Measurements from ENCODE around the gene ACVR1C. TPM values are rescaled to one million over a fixed set of nuclear protein-coding genes. Genes with fewer than 3 reads are reported as not detected.
A peak's percentile ranks its signal among the peaks of the same experiment; 100 is the strongest.
"Not testable (repeated sequence)": the region's sequence is repeated elsewhere in the genome, so short reads cannot be mapped to it uniquely, and the experiment has no call there.

Gene ACVR1C
- total RNA-seq, 1 donor from 2014 or later, result 1.1 TPM

GRCh38 chr2:157528963-157529751 is 99.5 kb downstream of the ACVR1C start:
- ATAC-seq, result no peak
- no peaks in the 10 kb centered on the region for H3K9me3 ChIP-seq
- H3K27ac ChIP-seq, result no peak overlapping the region
- no peaks in the 10 kb centered on the region for H3K27me3 ChIP-seq
- H3K36me3 ChIP-seq, result no peaks in the 10 kb centered on the region
- no peaks in the 10 kb centered on the region for H3K4me1 ChIP-seq
- no peak for DNase-seq
- intact Hi-C loops (cut with DNase I), result no loop called here
- no peak for TF ChIP-seq CTCF (IDR thresholded peaks at IDR 0.05)
- H3K4me3 ChIP-seq, result no peak overlapping the region

- H3K27ac ChIP-seq, result no peak overlapping the region
- intact Hi-C loops (cut with DNase I), result no loop called here
- H3K4me1 ChIP-seq, result no peaks in the 10 kb centered on the region
- H3K9me3 ChIP-seq, result no peaks in the 10 kb centered on the region
- TF ChIP-seq CTCF (IDR thresholded peaks at IDR 0.05), result no peak
- no peak overlapping the region for H3K4me3 ChIP-seq
- ATAC-seq (no peak), DNase-seq (no peak)
- H3K27me3 ChIP-seq, result no peaks in the 10 kb centered on the region
- no peaks in the 10 kb centered on the region for H3K36me3 ChIP-seq
Measured at GRCh38 chr2:157526070-157526469, 102.6 kb downstream of the ACVR1C start.

GRCh38 chr2:157523270-157524247 is 105.1 kb downstream of the ACVR1C start:
- TF ChIP-seq CTCF (IDR thresholded peaks at IDR 0.05), result no peak
- DNase-seq (no peak), ATAC-seq (no peak)
- no peaks in the 10 kb centered on the region for H3K27me3 ChIP-seq
- H3K4me3 ChIP-seq, result no peak overlapping the region
- no peaks in the 10 kb centered on the region for H3K36me3 ChIP-seq
- no peak overlapping the region for H3K27ac ChIP-seq
- H3K4me1 ChIP-seq, result no peaks in the 10 kb centered on the region
- intact Hi-C loops (cut with DNase I), result no loop called here
- no peaks in the 10 kb centered on the region for H3K9me3 ChIP-seq

GRCh38 chr2:157514966-157515365 is 113.7 kb downstream of the ACVR1C start:
- ATAC-seq; H3K36me3 ChIP-seq; H3K4me3 ChIP-seq; H3K27me3 ChIP-seq; H3K27ac ChIP-seq; intact Hi-C loops (cut with DNase I); H3K4me1 ChIP-seq; DNase-seq; H3K9me3 ChIP-seq: not testable (repeated sequence)

- Histone ChIP-seq H3K9me3 (no peaks in the 10 kb centered on the region), H3K27ac (no peak overlapping the region), H3K36me3 (no peaks in the 10 kb centered on the region), H3K4me3 (no peak overlapping the region), H3K4me1 (no peaks in the 10 kb centered on the region), H3K27me3 (no peaks in the 10 kb centered on the region)
- intact Hi-C loops (cut with DNase I), result no loop called here
- DNase-seq (no peak), ATAC-seq (no peak)
- TF ChIP-seq CTCF (IDR thresholded peaks at IDR 0.05), result no peak
Measured at GRCh38 chr2:157509744-157510143, 118.9 kb downstream of the ACVR1C start.

- Histone ChIP-seq H3K9me3 (no peaks in the 10 kb centered on the region), H3K27ac (no peak overlapping the region), H3K4me1 (no peaks in the 10 kb centered on the region), H3K36me3 (no peaks in the 10 kb centered on the region), H3K4me3 (no peak overlapping the region), H3K27me3 (no peaks in the 10 kb centered on the region)
- intact Hi-C loops (cut with DNase I), result no loop called here
- no peak for TF ChIP-seq CTCF (IDR thresholded peaks at IDR 0.05)
- no peak for DNase-seq
- ATAC-seq, result peak; percentile 79
Measured at GRCh38 chr2:157508676-157509075, 120.0 kb downstream of the ACVR1C start.
